ENCODE results near the gene ALK. TPM values are rescaled to one million over a fixed set of nuclear protein-coding genes. Genes with fewer than 3 reads are reported as not detected.

The ALK gene
- total RNA-seq, 4 donors from 2014 or later: 0.85 to 2.4 (median 1.8) TPM

DNA sequence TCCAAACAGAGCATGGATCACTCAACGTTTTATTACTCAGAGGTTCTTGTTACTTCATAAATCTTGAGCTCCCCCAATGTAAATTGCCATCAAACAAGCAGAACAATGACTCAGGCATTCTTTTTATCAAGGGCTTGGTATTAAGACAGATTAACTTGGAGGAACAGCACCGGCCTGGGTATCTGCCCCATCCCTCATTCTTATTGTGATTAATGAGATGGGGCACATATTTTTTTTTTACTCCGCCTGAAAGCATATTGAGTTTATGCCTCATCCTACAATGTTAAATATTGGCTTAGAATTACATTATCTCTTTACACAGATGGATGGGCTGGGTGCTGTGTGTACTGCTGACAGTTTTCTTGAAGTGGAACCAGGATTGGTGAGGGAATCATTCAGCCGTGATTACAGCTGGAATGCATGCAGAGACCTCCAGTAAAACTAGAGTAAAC is 418.9 kb downstream of the ALK start:
- no peak for TF ChIP-seq CTCF (IDR thresholded peaks at IDR 0.05; ENCODE audit: low read depth)

GRCh38 chr2:29497375-29497774 is 424.0 kb downstream of the ALK start:
- TF ChIP-seq CTCF (IDR thresholded peaks at IDR 0.05; ENCODE audit: low read depth): no peak

DNA sequence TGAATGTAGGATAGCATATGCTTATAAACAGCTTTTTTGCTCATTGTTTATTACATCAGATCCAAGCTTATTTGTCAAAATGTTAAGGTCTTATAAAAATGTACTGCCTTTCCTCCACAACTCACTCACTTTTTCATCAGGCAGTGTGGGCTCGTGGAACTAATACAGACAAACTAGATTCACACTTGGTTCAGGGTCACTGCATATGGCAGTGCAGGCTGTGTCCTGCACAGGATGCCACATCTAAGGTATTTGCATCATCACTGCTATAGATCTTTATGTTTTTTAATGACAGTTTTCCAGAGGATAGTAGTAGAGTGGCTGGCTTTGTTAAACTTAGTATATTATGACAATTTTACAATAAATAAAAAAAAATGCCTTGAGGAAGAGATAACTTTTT is 425.2 kb downstream of the ALK start:
- no peak for TF ChIP-seq CTCF (IDR thresholded peaks at IDR 0.05; ENCODE audit: low read depth)

GRCh38 chr2:29495536-29496060 is 425.8 kb downstream of the ALK start:
- TF ChIP-seq CTCF (IDR thresholded peaks at IDR 0.05; ENCODE audit: low read depth): no peak

- no peak for TF ChIP-seq CTCF (IDR thresholded peaks at IDR 0.05; ENCODE audit: low read depth)
Observed at GRCh38 chr2:29495068-29495467, 426.3 kb downstream of the ALK start.

DNA sequence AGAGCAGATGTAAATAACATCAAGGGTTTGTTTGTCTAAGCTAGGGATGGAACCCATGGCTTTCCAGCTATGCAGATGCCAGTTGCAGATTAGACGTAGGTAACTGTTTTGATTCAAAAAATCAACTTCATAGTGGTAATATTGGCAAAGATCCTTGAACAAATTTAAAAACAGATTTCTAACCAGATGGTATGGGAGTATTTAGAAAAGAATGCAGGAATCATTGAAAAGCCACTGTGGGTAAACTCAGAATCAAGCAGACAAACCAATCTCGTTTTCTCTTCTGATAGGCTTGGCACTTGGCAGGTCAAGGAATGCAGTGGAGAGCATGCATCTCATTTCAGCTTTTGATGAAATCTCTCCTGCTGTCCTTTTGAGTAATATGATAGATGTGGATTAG is 428.7 kb downstream of the ALK start:
- no peak for TF ChIP-seq CTCF (IDR thresholded peaks at IDR 0.05; ENCODE audit: low read depth)

GRCh38 chr2:29490045-29490444 is 431.3 kb downstream of the ALK start:
- no peak for TF ChIP-seq CTCF (IDR thresholded peaks at IDR 0.05; ENCODE audit: low read depth)
